Endothelial cell of umbilical vein (primary cell): ENCODE data around the gene LMF2. TPM values are rescaled to one million over a fixed set of nuclear protein-coding genes. Genes with fewer than 3 reads are reported as not detected.
A peak's percentile ranks its signal among the peaks of the same experiment; 100 is the strongest.

ENCODE experiments used
- BruUV-seq: library from RNA; stranded (reverse); fragments of 400-500 nt; replicated peaks from 2 replicates; lab custom pipeline; 2021; lab: Mats Ljungman, UMichigan
- CTCF ChIA-PET: fragments of 300-600, 350-600 bp; sonication (Branson Sonifier 250); formaldehyde crosslinking; loops from one replicate; lab custom pipeline; 2021; ENCODE audit warnings: antibody characterized with exemption, inconsistent platforms; lab: Charles Lee
- POLR2A ChIA-PET: fragments of 300-600, 350-600 bp; sonication (Branson Sonifier 250); formaldehyde crosslinking; loops from one replicate; lab custom pipeline; 2021; ENCODE audit warnings: antibody characterized with exemption, inconsistent platforms; lab: Charles Lee
- DNase-seq: peaks from one replicate; pipeline ENCODE4 v3.0.0-alpha.2; 2011; ENCODE audit warnings: low read depth, low spot score
- FAIRE-seq: peaks from 2 replicates; lab custom pipeline; 2011; peaks lifted over from hg19 to GRCh38; lab: Jason Lieb, UNC
- H2AFZ ChIP-seq: 2 replicates; pipeline ENCODE4 v1.6.0; 2012; ENCODE audit warnings: low read depth, low read length, control low read depth, inconsistent platforms
- H3K27ac ChIP-seq: 2 replicates; pipeline ENCODE4 v1.5.1; 2011; ENCODE audit warnings: low read depth, mild to moderate bottlenecking, control low read depth, low read length, moderate library complexity; ENCODE audit not compliant: insufficient read depth
- H3K27me3 ChIP-seq, 2 experiments: 2 replicates each; pipeline versions ENCODE4 v1.6.0 to v1.6.1; 2011; ENCODE audit warnings: low read length in 2 of 2, mixed read lengths in 1 of 2; ENCODE audit not compliant: control insufficient read depth in 2 of 2, insufficient read depth in 2 of 2
- H3K36me3 ChIP-seq, 2 experiments: 2 replicates in 1 of 2; 3 replicates in 1 of 2; pipeline ENCODE4 v1.5.1; 2011; ENCODE audit warnings: low read length in 2 of 2, mild to moderate bottlenecking in 1 of 2, moderate library complexity in 1 of 2; ENCODE audit not compliant: control insufficient read depth in 2 of 2, insufficient read depth in 2 of 2; ENCODE audit errors: extremely low read depth in 1 of 2
- H3K4me1 ChIP-seq: 3 replicates; pipeline ENCODE4 v1.5.1; 2011; ENCODE audit warnings: mild to moderate bottlenecking, low read length; ENCODE audit not compliant: control insufficient read depth, insufficient read depth; ENCODE audit errors: extremely low read depth
- H3K4me2 ChIP-seq: 2 replicates; pipeline ENCODE4 v1.6.1; 2011; ENCODE audit warnings: low read length, control low read depth, mixed read lengths; ENCODE audit not compliant: insufficient read depth
- H3K4me3 ChIP-seq, 3 experiments: fragments of 200-600 bp in 1 of 3; sonication (generic), shearing (Covaris generic) in 1 of 3; replicated peaks in 1 of 3; 2 replicates each; pipeline ENCODE4 v1.5.1; 2011 to 2016; ENCODE audit warnings: control low read depth in 3 of 3, low read length in 3 of 3, mild to moderate bottlenecking in 2 of 3, inconsistent platforms in 1 of 3, low read depth in 1 of 3, moderate library complexity in 1 of 3; ENCODE audit not compliant: insufficient read depth in 1 of 3
- H3K79me2 ChIP-seq: 2 replicates; pipeline ENCODE4 v1.6.0; 2012; ENCODE audit warnings: low read length, inconsistent platforms; ENCODE audit not compliant: control insufficient read depth, insufficient read depth
- H3K9ac ChIP-seq: replicated peaks from 2 replicates; pipeline ENCODE3; 2011; ENCODE audit warnings: low read length, control low read depth; ENCODE audit not compliant: insufficient read depth; ENCODE audit errors: extremely low read depth
- H3K9me1 ChIP-seq: replicated peaks from 3 replicates; pipeline ENCODE4 v1.6.0; 2011; ENCODE audit warnings: mild to moderate bottlenecking, low read length; ENCODE audit not compliant: control insufficient read depth, insufficient read depth; ENCODE audit errors: extremely low read depth
- H3K9me3 ChIP-seq: replicated peaks from 2 replicates; pipeline ENCODE4 v1.5.1; 2012; ENCODE audit warnings: low read length, inconsistent platforms; ENCODE audit not compliant: control insufficient read depth, insufficient read depth
- H4K20me1 ChIP-seq: replicated peaks from 2 replicates; pipeline ENCODE3; 2011; ENCODE audit warnings: mild to moderate bottlenecking, low read length; ENCODE audit not compliant: control insufficient read depth, insufficient read depth; ENCODE audit errors: extremely low read depth
- CTCF ChIP-seq, 2 donors: IDR thresholded peaks; 1 replicate in 1 of 2; 2 replicates in 1 of 2; pipeline ENCODE4 v1.5.1; 2011; ENCODE audit warnings: low read length in 2 of 2, mild to moderate bottlenecking in 2 of 2, moderate library complexity in 2 of 2, control low read depth in 1 of 2, inconsistent platforms in 1 of 2, low read depth in 1 of 2; ENCODE audit not compliant: insufficient read depth in 1 of 2; ENCODE audit errors: extremely low read depth in 1 of 2
- EZH2 ChIP-seq: IDR thresholded peaks from 2 replicates; pipeline ENCODE4 v1.6.1; 2012; ENCODE audit warnings: borderline replicate concordance, low read depth, mild to moderate bottlenecking, moderate library complexity, low read length, inconsistent platforms; ENCODE audit not compliant: severe bottlenecking
- FOS ChIP-seq: IDR thresholded peaks from 2 replicates; pipeline ENCODE4 v1.6.1; 2011; ENCODE audit warnings: mild to moderate bottlenecking, low read length, moderate library complexity, borderline replicate concordance; ENCODE audit not compliant: insufficient read depth
- GATA2 ChIP-seq: IDR thresholded peaks from 2 replicates; pipeline ENCODE4 v1.7.0; 2011; ENCODE audit warnings: low read depth, mild to moderate bottlenecking, moderate library complexity, mixed read lengths, low read length; ENCODE audit not compliant: insufficient read length, insufficient read depth
- JUN ChIP-seq: IDR thresholded peaks from 2 replicates; pipeline ENCODE4 v1.6.1; 2011; ENCODE audit warnings: borderline replicate concordance, low read depth; ENCODE audit not compliant: insufficient read length, insufficient read depth
- MAX ChIP-seq: IDR thresholded peaks from 2 replicates; pipeline ENCODE4 v1.6.1; 2011; ENCODE audit not compliant: insufficient read depth, insufficient read length
- MYC ChIP-seq: IDR thresholded peaks from one replicate; pipeline ENCODE4 v1.6.1; 2011; ENCODE audit warnings: mild to moderate bottlenecking, low read depth, low read length
- POLR2A ChIP-seq: IDR thresholded peaks from 2 replicates; pipeline ENCODE4 v1.6.1; 2012; ENCODE audit warnings: low read depth, mild to moderate bottlenecking, control low read depth, low read length
- POLR2AphosphoS5 ChIP-seq: IDR thresholded peaks from 2 replicates; pipeline ENCODE4 v1.6.1; 2012; ENCODE audit warnings: low read depth, mild to moderate bottlenecking, control low read depth, low read length, moderate library complexity; ENCODE audit not compliant: insufficient read depth
- dilution Hi-C: fragments of 300-500 bp; cut with MboI; formaldehyde crosslinking; loops from one replicate; pipeline ENCODE4 v1.15.0; 2019; ENCODE audit warnings: low sequenced_read_pairs; ENCODE audit not compliant: extremely low pct_ligation_motif_present
- intact Hi-C: fragments of 100-400 bp; cut with micrococcal nuclease; formaldehyde crosslinking; loops from one replicate; pipeline ENCODE4 v1.10.0; 2022
- polyA plus RNA-seq, 4 experiments: library from polyadenylated mRNA; depleted of rRNA in 3 of 4; stranded (reverse) in 3 of 4; unstranded in 1 of 4; fragments of >200 nt; gene quantifications; 2 replicates each; pipeline versions ENCODE4 v1.2.1 to v1.2.3, GENCODE V29; 2011 to 2012; ENCODE audit warnings: missing spikeins in 1 of 4
- total RNA-seq: library from RNA; stranded (reverse); gene quantifications from 2 replicates; pipeline ENCODE4 v1.2.3, GENCODE V29; 2021

The LMF2 gene
- total and polyA plus RNA-seq, 2 donors (not counting 3 experiments of a cell fraction or from before 2014, with no cell fraction given): 89.7 to 112 TPM

- H4K20me1 ChIP-seq: no peaks in the 10 kb centered on the region
- H3K36me3 ChIP-seq: peaks cover 6 to 22% of the 10 kb centered on the region in 2 experiments
- CTCF ChIA-PET: interaction anchor here (3.0 kb wide), 1 partner anchor 9 kb away, joined by 26 read pairs; no protein-coding TSS in a partner anchor
- no peaks in the 10 kb centered on the region for H3K27me3 ChIP-seq
- no peak overlapping the region for H3K27ac ChIP-seq
- intact Hi-C loops (no loop called here), dilution Hi-C loops (no loop called here)
- H3K4me2 ChIP-seq: no peak overlapping the region
- H3K9me1 ChIP-seq: no peaks in the 10 kb centered on the region
- peak overlapping the region; percentile 71 for H3K9ac ChIP-seq
- peaks cover 30% of the 10 kb centered on the region for H3K79me2 ChIP-seq
- H2AFZ ChIP-seq: no peak overlapping the region
- H3K4me1 ChIP-seq: peaks cover 14% of the 10 kb centered on the region
- H3K4me3 ChIP-seq: peak overlapping the region in 1 of 3 experiments; percentile 91
- DNase-seq (no peak), FAIRE-seq (no peak)
- TF ChIP-seq FOS (no peak), MYC (no peak), EZH2 (no peak), GATA2 (no peak), JUN (no peak), CTCF (IDR thresholded peaks at IDR 0.05; ENCODE audit: extremely low read depth in 1 of 2, insufficient read depth in 1 of 2, low read depth in 1 of 2, low read length in 2 of 2) (no peak), MAX (no peak), POLR2AphosphoS5 (no peak), POLR2A (no peak)
- no peaks in the 10 kb centered on the region for H3K9me3 ChIP-seq
- POLR2A ChIA-PET: no interaction called here
- BruUV-seq: TSS peak; percentile 26
Measured at GRCh38 chr22:50505776-50506610, 1.5 kb downstream of the LMF2 start.
